Testis (tissue), 2 donors: ENCODE data around the gene SLC9A4.

Experiments used
- POLR2A ChIP-seq: fragments of 450-650 bp; IDR thresholded peaks from one replicate; pipeline ENCODE4 v1.6.1; 2017; ENCODE audit warnings: antibody characterized with exemption, mild to moderate bottlenecking, moderate library complexity
- TF ChIP-seq, protein P1 (sequence below), 3 experiments: fragments of 450-650 bp in 2 of 3; fragments of 200-600 bp in 1 of 3; sonication (generic) in 1 of 3; IDR thresholded peaks; one replicate each; pipeline ENCODE4 v1.5.1; 2016 to 2019; ENCODE audit warnings: antibody characterized with exemption in 3 of 3, mild to moderate bottlenecking in 2 of 3, moderate library complexity in 1 of 3

DNA sequence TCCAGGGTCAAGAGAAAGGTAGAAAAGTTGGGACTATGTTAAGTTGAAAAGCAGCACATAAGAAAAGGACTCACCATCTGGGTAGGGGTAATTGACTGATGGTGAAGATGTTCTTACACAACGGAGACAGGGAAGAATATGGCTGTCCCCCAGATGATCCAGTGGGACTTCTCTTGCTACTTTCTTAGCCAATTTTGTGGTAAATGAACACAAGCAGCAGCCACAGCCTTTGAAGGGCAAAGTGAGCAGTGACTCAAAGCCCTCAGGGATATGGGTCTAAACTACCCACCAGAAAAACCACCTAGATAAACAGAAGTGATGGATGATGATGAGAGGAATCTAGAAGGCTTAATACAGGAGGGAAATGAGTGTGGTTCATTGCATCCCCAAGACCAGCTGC, 80.6 kb downstream of the SLC9A4 start:
- no peak for TF ChIP-seq POLR2A
- TF ChIP-seq, protein P1, sequence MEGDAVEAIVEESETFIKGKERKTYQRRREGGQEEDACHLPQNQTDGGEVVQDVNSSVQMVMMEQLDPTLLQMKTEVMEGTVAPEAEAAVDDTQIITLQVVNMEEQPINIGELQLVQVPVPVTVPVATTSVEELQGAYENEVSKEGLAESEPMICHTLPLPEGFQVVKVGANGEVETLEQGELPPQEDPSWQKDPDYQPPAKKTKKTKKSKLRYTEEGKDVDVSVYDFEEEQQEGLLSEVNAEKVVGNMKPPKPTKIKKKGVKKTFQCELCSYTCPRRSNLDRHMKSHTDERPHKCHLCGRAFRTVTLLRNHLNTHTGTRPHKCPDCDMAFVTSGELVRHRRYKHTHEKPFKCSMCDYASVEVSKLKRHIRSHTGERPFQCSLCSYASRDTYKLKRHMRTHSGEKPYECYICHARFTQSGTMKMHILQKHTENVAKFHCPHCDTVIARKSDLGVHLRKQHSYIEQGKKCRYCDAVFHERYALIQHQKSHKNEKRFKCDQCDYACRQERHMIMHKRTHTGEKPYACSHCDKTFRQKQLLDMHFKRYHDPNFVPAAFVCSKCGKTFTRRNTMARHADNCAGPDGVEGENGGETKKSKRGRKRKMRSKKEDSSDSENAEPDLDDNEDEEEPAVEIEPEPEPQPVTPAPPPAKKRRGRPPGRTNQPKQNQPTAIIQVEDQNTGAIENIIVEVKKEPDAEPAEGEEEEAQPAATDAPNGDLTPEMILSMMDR (IDR thresholded peaks at IDR 0.05), result no peak
